Uterus (tissue), 2 donors: Measurements from ENCODE around the gene PLEK2.

Source experiments
- CTCF ChIP-seq, 4 experiments: fragments of 200-600 bp in 2 of 4; fragments of 450-650 bp in 2 of 4; sonication (generic) in 2 of 4; IDR thresholded peaks; one replicate each; pipeline ENCODE4 v1.5.1; 2016 to 2019; ENCODE audit warnings: antibody characterized with exemption in 4 of 4, mild to moderate bottlenecking in 2 of 4, moderate library complexity in 1 of 4
- POLR2A ChIP-seq, 2 donors: fragments of 450-650 bp; IDR thresholded peaks; one replicate each; pipeline ENCODE4 v1.6.1; 2016; ENCODE audit warnings: antibody characterized with exemption in 2 of 2, mild to moderate bottlenecking in 1 of 2, moderate library complexity in 1 of 2

- no peak for TF ChIP-seq CTCF (IDR thresholded peaks at IDR 0.05)
- no peak for TF ChIP-seq POLR2A (IDR thresholded peaks at IDR 0.05)
Measured at GRCh38 chr14:67357969-67358354, 54.0 kb downstream of the PLEK2 start.
